Activated gamma-delta T cell treated with Interleukin-2 at 50 U/mL for 16 hours (primary cell): ENCODE data around the gene NKAIN2.
"Not testable (repeated sequence)": the region's sequence is repeated elsewhere in the genome, so short reads cannot be mapped to it uniquely, and the experiment has no call there.

Experiments
- DNase-seq: peaks from one replicate; pipeline ENCODE4 v3.0.0-alpha.2; 2020

NKAIN2 gene

GRCh38 chr6:123896869-123897268, 93.2 kb downstream of the NKAIN2 start:
- no peak for DNase-seq

GRCh38 chr6:123897965-123898364, 94.3 kb downstream of the NKAIN2 start:
- no peak for DNase-seq

- no peak for DNase-seq
These were observed 95.0 kb downstream of the NKAIN2 start for GRCh38 chr6:123898665-123899064.

GRCh38 chr6:123899745-123900144, 96.1 kb downstream of the NKAIN2 start:
- DNase-seq = no peak

GRCh38 chr6:123901436-123901835, 97.8 kb downstream of the NKAIN2 start:
- DNase-seq = no peak

- no peak for DNase-seq
These were observed 99.2 kb downstream of the NKAIN2 start for GRCh38 chr6:123902738-123903313.

GRCh38 chr6:123904228-123904627, 100.6 kb downstream of the NKAIN2 start:
- DNase-seq = no peak

GRCh38 chr6:123908797-123909196, 105.1 kb downstream of the NKAIN2 start:
- DNase-seq = no peak

- no peak for DNase-seq
These were observed 106.3 kb downstream of the NKAIN2 start for GRCh38 chr6:123909989-123910388.

- no peak for DNase-seq
These were observed 110.2 kb downstream of the NKAIN2 start for GRCh38 chr6:123913863-123914262.

- DNase-seq = not testable (repeated sequence)
These were observed 119.7 kb downstream of the NKAIN2 start for GRCh38 chr6:123923379-123923778.

GRCh38 chr6:123925350-123925749, 121.7 kb downstream of the NKAIN2 start:
- DNase-seq = no peak

- DNase-seq = no peak
These were observed 122.3 kb downstream of the NKAIN2 start for GRCh38 chr6:123925842-123926399.

GRCh38 chr6:123928529-123928928, 124.9 kb downstream of the NKAIN2 start:
- no peak for DNase-seq

GRCh38 chr6:123931928-123932327, 128.3 kb downstream of the NKAIN2 start:
- DNase-seq = no peak

- no peak for DNase-seq
These were observed 136.9 kb downstream of the NKAIN2 start for GRCh38 chr6:123940551-123940950.

- no peak for DNase-seq
These were observed 138.2 kb downstream of the NKAIN2 start for GRCh38 chr6:123941855-123942254.

- DNase-seq = no peak
These were observed 141.7 kb downstream of the NKAIN2 start for GRCh38 chr6:123945386-123945785.

GRCh38 chr6:123953920-123954319, 150.3 kb downstream of the NKAIN2 start:
- DNase-seq = no peak

- no peak for DNase-seq
These were observed 153.0 kb downstream of the NKAIN2 start for GRCh38 chr6:123956492-123957139.

- no peak for DNase-seq
These were observed 158.8 kb downstream of the NKAIN2 start for GRCh38 chr6:123962508-123962907.

GRCh38 chr6:123965894-123966293, 162.2 kb downstream of the NKAIN2 start:
- no peak for DNase-seq

GRCh38 chr6:123966618-123967017, 163.0 kb downstream of the NKAIN2 start:
- DNase-seq = no peak

GRCh38 chr6:123967905-123968304, 164.2 kb downstream of the NKAIN2 start:
- DNase-seq = no peak
